Transverse colon (tissue), 4 donors: ENCODE measurements around the gene GSK3B.

Experiments used
- CTCF ChIP-seq, 5 experiments: fragments of 200-600 bp in 3 of 5; fragments of 450-650 bp in 2 of 5; sonication (generic) in 3 of 5; IDR thresholded peaks; 1 replicate in 2 of 5; 2 replicates in 3 of 5; pipeline ENCODE4 v1.5.1; 2016 to 2017; ENCODE audit warnings: antibody characterized with exemption in 5 of 5, inconsistent platforms in 3 of 5, mild to moderate bottlenecking in 2 of 5, moderate library complexity in 1 of 5
- EP300 ChIP-seq: sonication (generic); formaldehyde crosslinking; IDR thresholded peaks from one replicate; pipeline ENCODE4 v1.6.1; 2017; ENCODE audit warnings: antibody characterized with exemption, low read depth
- POLR2A ChIP-seq: fragments of 450-650 bp; IDR thresholded peaks from one replicate; pipeline ENCODE4 v1.6.1; 2016; ENCODE audit warnings: antibody characterized with exemption, mild to moderate bottlenecking, moderate library complexity
- POLR2AphosphoS5 ChIP-seq, 3 donors: sonication (generic); formaldehyde crosslinking; IDR thresholded peaks; one replicate each; pipeline ENCODE4 v1.6.1; 2016; ENCODE audit warnings: antibody characterized with exemption in 3 of 3

- TF ChIP-seq POLR2A: no peak
- no peak for TF ChIP-seq EP300
- no peak for TF ChIP-seq CTCF (IDR thresholded peaks at IDR 0.05)
- TF ChIP-seq POLR2AphosphoS5 (IDR thresholded peaks at IDR 0.05): no peak
Observed at GRCh38 chr3:119792270-119792669, 302.0 kb downstream of the GSK3B start.
